Esophagus muscularis mucosa (tissue), 4 donors: Measurements from ENCODE around the gene ABCB7. TPM values are rescaled to one million over a fixed set of nuclear protein-coding genes. Genes with fewer than 3 reads are reported as not detected.

Experiments
- DNase-seq: peaks from one replicate; pipeline ENCODE4 v3.0.0-alpha.2; 2017; ENCODE audit errors: extremely low spot score
- H3K27ac ChIP-seq, 4 donors: fragments of 200-600 bp; sonication (generic); replicated peaks in 1 of 4; 1 replicate in 3 of 4; 2 replicates in 1 of 4; pipeline ENCODE4 v1.5.1; 2016 to 2019; ENCODE audit warnings: mild to moderate bottlenecking in 1 of 4
- H3K27me3 ChIP-seq, 4 donors: fragments of 200-600 bp; sonication (generic); one replicate each; pipeline versions ENCODE4 v1.5.1 to v1.6.0; 2016 to 2019
- H3K36me3 ChIP-seq, 4 donors: fragments of 200-600 bp; sonication (generic); one replicate each; pipeline ENCODE4 v1.5.1; 2016 to 2019
- H3K4me1 ChIP-seq, 4 donors: fragments of 200-600 bp; sonication (generic); one replicate each; pipeline ENCODE4 v1.5.1; 2016 to 2019
- H3K4me3 ChIP-seq, 4 donors: fragments of 200-600 bp; sonication (generic); 1 replicate in 2 of 4; 2 replicates in 2 of 4; pipeline ENCODE4 v1.5.1; 2016 to 2019; ENCODE audit warnings: mild to moderate bottlenecking in 4 of 4, moderate library complexity in 1 of 4
- H3K9me3 ChIP-seq, 4 donors: fragments of 200-600 bp; sonication (generic); 1 replicate in 3 of 4; 2 replicates in 1 of 4; pipeline ENCODE4 v1.5.1; 2016 to 2019
- EP300 ChIP-seq: sonication (generic); formaldehyde crosslinking; IDR thresholded peaks from one replicate; pipeline ENCODE4 v1.6.1; 2017; ENCODE audit warnings: antibody characterized with exemption
- POLR2A ChIP-seq: fragments of 450-650 bp; IDR thresholded peaks from one replicate; pipeline ENCODE4 v1.6.1; 2017; ENCODE audit warnings: antibody characterized with exemption, moderate library complexity, mild to moderate bottlenecking, low read depth
- POLR2AphosphoS5 ChIP-seq, 2 donors: sonication (generic); formaldehyde crosslinking; IDR thresholded peaks; one replicate each; pipeline ENCODE4 v1.6.1; 2017; ENCODE audit warnings: antibody characterized with exemption in 2 of 2
- WGBS: methylation state at CpG from one replicate; pipeline ENCODE4 v1.1.5; 2018; 5-methylcytosine and 5-hydroxymethylcytosine counted together
- intact Hi-C: fragments of 100-400 bp; cut with DNase I; formaldehyde crosslinking; loops from one replicate; pipeline ENCODE4 v1.15.1; 2023
- total RNA-seq, 4 donors: library from RNA; depleted of rRNA; stranded (reverse); fragments of >200 nt; gene quantifications; one replicate each; pipeline versions ENCODE4 v1.1.0 to v1.2.1, GENCODE V29; 2016
- TF ChIP-seq, protein P1 (sequence below), 3 experiments: fragments of 200-600 bp in 2 of 3; fragments of 450-650 bp in 1 of 3; sonication (generic) in 2 of 3; IDR thresholded peaks; one replicate each; pipeline ENCODE4 v1.5.1; 2017 to 2019; ENCODE audit warnings: antibody characterized with exemption in 3 of 3, mild to moderate bottlenecking in 2 of 3, moderate library complexity in 1 of 3

The ABCB7 gene
- total RNA-seq, 4 donors from 2014 or later: 32.3 to 46.9 (median 37.5) TPM

DNA sequence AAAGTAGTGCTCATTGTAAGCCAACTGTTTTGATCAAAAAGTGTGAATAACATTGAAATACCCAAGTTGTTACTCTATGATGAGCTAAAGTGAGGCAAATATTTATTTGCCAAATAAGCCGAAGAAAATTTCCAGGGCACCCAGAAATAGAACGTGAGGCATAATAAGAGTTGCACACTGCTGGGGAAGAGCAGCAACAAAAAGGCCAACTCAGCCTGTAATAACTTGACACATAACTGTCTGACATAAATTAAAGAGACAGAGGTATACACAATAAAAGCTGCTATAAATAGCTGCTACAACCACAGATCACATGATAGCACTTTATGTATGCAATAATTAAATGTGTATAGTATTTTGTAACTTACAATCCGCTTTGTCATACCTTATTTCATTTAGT is 2.0 kb upstream of the ABCB7 start:
- peaks cover 0 to 15% (median 13%) of the 10 kb centered on the region in 4 donors for H3K4me1 ChIP-seq
- no peak for DNase-seq
- no peak overlapping the region for H3K27ac ChIP-seq
- TF ChIP-seq, protein P1, sequence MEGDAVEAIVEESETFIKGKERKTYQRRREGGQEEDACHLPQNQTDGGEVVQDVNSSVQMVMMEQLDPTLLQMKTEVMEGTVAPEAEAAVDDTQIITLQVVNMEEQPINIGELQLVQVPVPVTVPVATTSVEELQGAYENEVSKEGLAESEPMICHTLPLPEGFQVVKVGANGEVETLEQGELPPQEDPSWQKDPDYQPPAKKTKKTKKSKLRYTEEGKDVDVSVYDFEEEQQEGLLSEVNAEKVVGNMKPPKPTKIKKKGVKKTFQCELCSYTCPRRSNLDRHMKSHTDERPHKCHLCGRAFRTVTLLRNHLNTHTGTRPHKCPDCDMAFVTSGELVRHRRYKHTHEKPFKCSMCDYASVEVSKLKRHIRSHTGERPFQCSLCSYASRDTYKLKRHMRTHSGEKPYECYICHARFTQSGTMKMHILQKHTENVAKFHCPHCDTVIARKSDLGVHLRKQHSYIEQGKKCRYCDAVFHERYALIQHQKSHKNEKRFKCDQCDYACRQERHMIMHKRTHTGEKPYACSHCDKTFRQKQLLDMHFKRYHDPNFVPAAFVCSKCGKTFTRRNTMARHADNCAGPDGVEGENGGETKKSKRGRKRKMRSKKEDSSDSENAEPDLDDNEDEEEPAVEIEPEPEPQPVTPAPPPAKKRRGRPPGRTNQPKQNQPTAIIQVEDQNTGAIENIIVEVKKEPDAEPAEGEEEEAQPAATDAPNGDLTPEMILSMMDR (IDR thresholded peaks at IDR 0.05): no peak
- no peaks in the 10 kb centered on the region for H3K9me3 ChIP-seq
- H3K36me3 ChIP-seq: no peaks in the 10 kb centered on the region
- intact Hi-C loops: loop anchor here (10.0 kb wide), 2 partner anchors 117 to 543 kb away; partner anchors contain the start of genes RLIM and UPRT
- H3K4me3 ChIP-seq: no peak overlapping the region
- 71% methylated on average over 3 of the region's 3 CpGs for WGBS
- no peaks in the 10 kb centered on the region for H3K27me3 ChIP-seq

DNA sequence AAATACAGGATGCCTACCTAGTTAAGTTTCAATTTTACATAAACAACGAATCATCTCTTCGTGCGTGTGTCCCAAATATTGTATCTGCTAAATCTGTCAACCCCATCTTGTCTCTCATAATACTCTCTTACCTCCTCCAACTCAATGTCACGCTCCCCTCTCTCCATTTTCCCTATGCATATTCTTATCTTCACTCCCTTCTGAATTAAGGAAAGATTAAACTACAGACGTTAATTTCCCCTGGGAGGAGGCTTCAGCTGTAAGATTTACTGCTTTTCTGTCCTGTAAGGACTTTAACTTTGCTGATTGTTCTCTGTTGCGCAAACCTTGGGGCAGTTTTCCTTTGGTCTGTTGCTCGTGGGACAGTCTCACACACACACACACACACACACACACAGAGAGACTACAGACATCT is 455 bp upstream of the ABCB7 start:
- peak overlapping the region; percentile 78 to 84 (median 82) for H3K27ac ChIP-seq
- intact Hi-C loops: loop anchor here (10.0 kb wide), 2 partner anchors 118 to 542 kb away; partner anchors contain the start of genes RLIM and UPRT
- no peaks in the 10 kb centered on the region for H3K9me3 ChIP-seq
- 39% methylated on average over 7 of the region's 7 CpGs for WGBS
- no peak for TF ChIP-seq EP300
- no peak for TF ChIP-seq POLR2A
- peaks cover 0 to 26% (median 18%) of the 10 kb centered on the region in 4 donors for H3K4me1 ChIP-seq
- DNase-seq: no peak
- no peaks in the 10 kb centered on the region for H3K36me3 ChIP-seq
- no peaks in the 10 kb centered on the region for H3K27me3 ChIP-seq
- peak overlapping the region; percentile 62 to 72 (median 67) for H3K4me3 ChIP-seq

DNA sequence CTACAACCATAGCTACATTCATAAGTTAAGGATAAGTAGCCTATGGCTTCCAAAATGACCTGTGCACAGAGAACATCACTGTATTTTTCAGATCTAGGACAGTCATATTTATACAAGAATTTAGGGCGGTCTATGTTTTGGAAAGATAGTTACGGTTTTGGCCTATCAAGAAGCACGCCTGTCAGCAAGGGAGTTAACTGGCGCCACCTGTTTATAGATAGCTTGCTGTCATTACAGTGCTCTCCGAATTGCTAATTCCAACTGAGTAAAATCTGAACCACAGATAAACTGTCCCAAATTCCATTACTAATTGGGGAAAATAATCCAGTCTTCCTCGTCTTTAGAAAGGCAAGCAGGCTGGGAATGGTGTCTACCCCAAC is 646 bp downstream of the ABCB7 start:
- no peak for DNase-seq
- H3K36me3 ChIP-seq: no peaks in the 10 kb centered on the region
- H3K27ac ChIP-seq: peak overlapping the region; percentile 78 to 84 (median 82)
- no peaks in the 10 kb centered on the region for H3K9me3 ChIP-seq
- no peaks in the 10 kb centered on the region for H3K27me3 ChIP-seq
- 39% methylated on average over 6 of the region's 6 CpGs for WGBS
- peak overlapping the region; percentile 62 to 72 (median 67) for H3K4me3 ChIP-seq
- intact Hi-C loops: loop anchor here (10.0 kb wide), 2 partner anchors 119 to 541 kb away; partner anchors contain the start of genes RLIM and UPRT
- H3K4me1 ChIP-seq: peaks cover 0 to 30% (median 18%) of the 10 kb centered on the region in 4 donors
- no peak for TF ChIP-seq POLR2A
- no peak for TF ChIP-seq EP300
- TF ChIP-seq POLR2AphosphoS5 (IDR thresholded peaks at IDR 0.05): no peak
- TF ChIP-seq, protein P1 (IDR thresholded peaks at IDR 0.05): no peak

DNA sequence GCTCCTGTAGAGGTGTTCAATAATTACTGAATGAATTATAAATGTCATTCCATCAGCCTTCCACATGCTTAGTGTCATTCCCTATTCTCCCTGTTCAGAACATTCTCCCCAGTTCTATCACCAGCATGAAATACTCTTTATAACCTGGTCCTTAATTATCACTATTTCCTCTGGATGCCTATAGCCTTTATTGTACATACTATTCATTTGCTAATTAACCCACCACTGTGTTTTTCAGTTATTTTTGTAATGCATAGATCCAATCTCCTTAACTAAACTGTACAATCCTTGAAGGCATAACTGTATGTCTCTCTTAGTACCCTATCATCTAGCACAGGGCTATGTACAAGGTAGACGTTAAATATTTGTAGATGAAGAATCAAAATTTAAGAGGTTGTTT is 1.2 kb downstream of the ABCB7 start:
- Histone ChIP-seq H3K9me3 (no peaks in the 10 kb centered on the region), H3K36me3 (no peaks in the 10 kb centered on the region), H3K27ac (no peak overlapping the region), H3K4me3 (peak overlapping the region in 3 of 4 donors; percentile 62 to 72 (median 70)), H3K27me3 (no peaks in the 10 kb centered on the region), H3K4me1 (peaks cover 0 to 30% (median 18%) of the 10 kb centered on the region in 4 donors)
- intact Hi-C loops: loop anchor here (10.0 kb wide), 2 partner anchors 120 to 540 kb away; partner anchors contain the start of genes RLIM and UPRT
- 56% methylated on average over 1 of the region's 1 CpG for WGBS
- no peak for TF ChIP-seq EP300
- TF ChIP-seq POLR2AphosphoS5 (IDR thresholded peaks at IDR 0.05): no peak
- no peak for TF ChIP-seq POLR2A
- TF ChIP-seq, protein P1 (IDR thresholded peaks at IDR 0.05): no peak
- no peak for DNase-seq

DNA sequence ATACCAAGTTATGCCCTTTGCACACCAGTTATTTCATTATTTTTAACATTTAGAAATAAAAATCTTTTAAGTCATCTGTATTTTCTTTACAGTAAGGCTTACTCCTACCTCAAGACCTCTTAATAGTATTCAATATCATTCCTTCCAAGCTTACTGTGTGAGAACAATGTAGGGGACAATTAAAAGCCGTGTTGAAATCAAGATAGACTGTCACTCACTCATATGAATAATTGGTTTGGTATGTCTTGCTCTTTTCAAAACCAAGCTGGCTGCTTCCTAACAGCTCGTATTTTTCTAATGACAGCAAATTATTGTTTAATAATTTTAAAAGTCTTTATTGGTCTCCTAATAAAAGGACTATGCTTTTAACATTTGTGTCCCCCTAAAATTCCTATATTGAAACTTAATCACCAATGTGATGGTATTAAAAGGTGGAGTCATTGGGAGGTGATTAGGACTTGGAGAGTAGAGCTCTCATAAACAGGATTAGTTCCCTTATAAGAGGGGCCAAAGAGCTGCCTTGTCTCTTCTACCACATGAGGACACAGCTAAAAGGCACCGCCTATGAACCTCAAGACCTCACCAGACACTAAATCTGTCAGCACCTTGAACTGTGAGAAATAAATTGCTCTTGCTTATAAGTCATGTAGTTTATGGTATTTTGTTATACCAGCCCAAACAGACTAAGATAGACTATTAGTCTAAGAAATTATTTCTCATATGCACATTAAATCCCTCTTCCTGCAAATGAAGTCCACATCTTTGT is 4.1 kb downstream of the ABCB7 start:
- Histone ChIP-seq H3K9me3 (no peaks in the 10 kb centered on the region), H3K36me3 (no peaks in the 10 kb centered on the region), H3K27ac (no peak overlapping the region), H3K4me1 (peaks cover 0 to 30% (median 17%) of the 10 kb centered on the region in 4 donors), H3K27me3 (no peaks in the 10 kb centered on the region), H3K4me3 (no peak overlapping the region)
- no peak for DNase-seq
- TF ChIP-seq POLR2AphosphoS5 (IDR thresholded peaks at IDR 0.05) (no peak), EP300 (no peak), POLR2A (no peak)
- TF ChIP-seq, protein P1 (IDR thresholded peaks at IDR 0.05): no peak
- intact Hi-C loops: loop anchor here (10.0 kb wide), 2 partner anchors 123 to 537 kb away; partner anchors contain the start of genes RLIM and UPRT
- WGBS: 62% methylated on average over 3 of the region's 3 CpGs
